Epithelial cell of prostate (primary cell): ENCODE results near the gene SENP1.

Experiments
- DNase-seq: peaks from one replicate; pipeline ENCODE4 v3.0.0-alpha.2; 2011; ENCODE audit warnings: low read depth, low spot score
- H3K27ac ChIP-seq: fragments of 450-650 bp; 2 replicates; pipeline ENCODE4 v1.5.1; 2017; ENCODE audit warnings: mild to moderate bottlenecking

The SENP1 gene

GRCh38 chr12:48022676-48023385, 83.0 kb downstream of the SENP1 start:
- no peak for DNase-seq
- H3K27ac ChIP-seq = no peak overlapping the region

GRCh38 chr12:48022180-48022521, 83.7 kb downstream of the SENP1 start:
- DNase-seq = no peak
- no peak overlapping the region for H3K27ac ChIP-seq

- no peak overlapping the region for H3K27ac ChIP-seq
- no peak for DNase-seq
Observed at GRCh38 chr12:48021485-48022179, 84.2 kb downstream of the SENP1 start.

GRCh38 chr12:48019639-48020265, 86.1 kb downstream of the SENP1 start:
- DNase-seq = no peak
- H3K27ac ChIP-seq = no peak overlapping the region

GRCh38 chr12:48018618-48018995, 87.3 kb downstream of the SENP1 start:
- no peak for DNase-seq

GRCh38 chr12:48017921-48018617, 87.8 kb downstream of the SENP1 start:
- no peak for DNase-seq
- H3K27ac ChIP-seq = no peak overlapping the region

More at GRCh38 chr12:48018618-48018995, 87.3 kb downstream of the SENP1 start:
- no peak overlapping the region for H3K27ac ChIP-seq

- no peak overlapping the region for H3K27ac ChIP-seq
- no peak for DNase-seq
Observed at GRCh38 chr12:48017496-48017895, 88.4 kb downstream of the SENP1 start.

- no peak for DNase-seq
- no peak overlapping the region for H3K27ac ChIP-seq
Observed at GRCh38 chr12:48016373-48017020, 89.4 kb downstream of the SENP1 start.

- no peak for DNase-seq
- no peak overlapping the region for H3K27ac ChIP-seq
Observed at GRCh38 chr12:48015954-48016353, 89.9 kb downstream of the SENP1 start.

- H3K27ac ChIP-seq = no peak overlapping the region
- no peak for DNase-seq
Observed at GRCh38 chr12:48015129-48015528, 90.8 kb downstream of the SENP1 start.

- DNase-seq = no peak
Observed at GRCh38 chr12:48013287-48013686, 92.6 kb downstream of the SENP1 start.

GRCh38 chr12:48012070-48012469, 93.8 kb downstream of the SENP1 start:
- no peak overlapping the region for H3K27ac ChIP-seq

More at GRCh38 chr12:48013287-48013686, 92.6 kb downstream of the SENP1 start:
- H3K27ac ChIP-seq = no peak overlapping the region

GRCh38 chr12:48010366-48010970, 95.4 kb downstream of the SENP1 start:
- DNase-seq = no peak
- no peak overlapping the region for H3K27ac ChIP-seq

More at GRCh38 chr12:48012070-48012469, 93.8 kb downstream of the SENP1 start:
- no peak for DNase-seq

GRCh38 chr12:48009471-48009870, 96.4 kb downstream of the SENP1 start:
- no peak for DNase-seq
- no peak overlapping the region for H3K27ac ChIP-seq

- H3K27ac ChIP-seq = no peak overlapping the region
- DNase-seq = no peak
Observed at GRCh38 chr12:48008950-48009349, 96.9 kb downstream of the SENP1 start.

GRCh38 chr12:48008349-48008748, 97.5 kb downstream of the SENP1 start:
- DNase-seq = no peak
- no peak overlapping the region for H3K27ac ChIP-seq

- H3K27ac ChIP-seq = no peak overlapping the region
- no peak for DNase-seq
Observed at GRCh38 chr12:48007206-48007605, 98.7 kb downstream of the SENP1 start.

- DNase-seq = no peak
- no peak overlapping the region for H3K27ac ChIP-seq
Observed at GRCh38 chr12:48005750-48006021, 100.2 kb downstream of the SENP1 start.

GRCh38 chr12:48005001-48005749, 100.7 kb downstream of the SENP1 start:
- no peak overlapping the region for H3K27ac ChIP-seq
- no peak for DNase-seq
